HCT116 (cell line): ENCODE data around the gene CDK11B. TPM values are rescaled to one million over a fixed set of nuclear protein-coding genes. Genes with fewer than 3 reads are reported as not detected.

Experiments used
- ATAC-seq: fragments of 200-7000 bp; cut with Tn5 transposase; 2 replicates; pipeline ENCODE4 v1.9.1; 2020; ENCODE audit warnings: mild to moderate bottlenecking, moderate library complexity
- BruUV-seq: library from RNA; stranded (reverse); fragments of 400-500 nt; replicated peaks from 2 replicates; lab custom pipeline; 2021; lab: Mats Ljungman, UMichigan
- CTCF ChIA-PET: fragments of 300-600 bp; sonication (Branson Sonifier 250); formaldehyde crosslinking; loops from one replicate; lab custom pipeline; 2021; ENCODE audit warnings: antibody characterized with exemption; lab: Charles Lee
- POLR2A ChIA-PET: fragments of 300-600, 350-600 bp; sonication (Branson Sonifier 250); formaldehyde crosslinking; loops from one replicate; lab custom pipeline; 2021; ENCODE audit warnings: antibody characterized with exemption; lab: Charles Lee
- RAD21 ChIA-PET, 2 experiments: fragments of 300-600 bp; sonication (Branson Sonifier 250); formaldehyde crosslinking; loops; one replicate each; lab custom pipeline; 2023; ENCODE audit warnings: low total read pairs in 2 of 2; ENCODE audit not compliant: uncharacterized antibody in 2 of 2, unreplicated experiment in 2 of 2, low non-redundant PET in 1 of 2; lab: Charles Lee
- DNase-seq: peaks from one replicate; pipeline ENCODE4 v3.0.0-alpha.2; 2010; ENCODE audit warnings: low read depth, low spot score
- H2AFZ ChIP-seq: fragments of 200-600 bp; shearing (Covaris generic), sonication (generic); 2 replicates; pipeline ENCODE4 v1.6.1; 2017; ENCODE audit warnings: low read depth, mixed run types, mixed read lengths, antibody characterized with exemption, low read length; ENCODE audit not compliant: poor library complexity, severe bottlenecking
- H3K27ac ChIP-seq: 2 replicates; pipeline ENCODE4 v1.5.1; 2012; ENCODE audit warnings: low read depth, low read length
- H3K27me3 ChIP-seq: fragments of 200-600 bp; sonication (generic); 2 replicates; pipeline ENCODE4 v1.6.1; 2016; ENCODE audit warnings: mixed run types, low read length, mixed read lengths; ENCODE audit not compliant: insufficient read depth
- H3K36me3 ChIP-seq, 2 experiments: fragments of 200-500 bp in 1 of 2; fragments of 200-600 bp in 1 of 2; sonication (Bioruptor generic) in 1 of 2; sonication (generic) in 1 of 2; 2 replicates each; pipeline versions ENCODE4 v1.5.1 to v1.6.1; 2014 to 2016; ENCODE audit warnings: low read length in 2 of 2, inconsistent platforms in 1 of 2, mixed read lengths in 1 of 2, mixed run types in 1 of 2; ENCODE audit not compliant: insufficient read depth in 2 of 2, control insufficient read depth in 1 of 2
- H3K4me1 ChIP-seq, 2 experiments: fragments of 200-600 bp in 1 of 2; sonication (generic) in 1 of 2; 2 replicates each; pipeline versions ENCODE4 v1.5.1 to v1.6.1; 2012 to 2017; ENCODE audit warnings: low read length in 2 of 2, inconsistent platforms in 1 of 2, mild to moderate bottlenecking in 1 of 2, mixed read lengths in 1 of 2, mixed run types in 1 of 2, moderate library complexity in 1 of 2; ENCODE audit not compliant: insufficient read depth in 2 of 2, control insufficient read depth in 1 of 2
- H3K4me2 ChIP-seq: fragments of 200-600 bp; sonication (generic); 2 replicates; pipeline ENCODE4 v1.6.1; 2017; ENCODE audit warnings: mixed run types, low read length, mixed read lengths
- H3K4me3 ChIP-seq, 2 experiments: fragments of 200-600 bp in 1 of 2; sonication (generic) in 1 of 2; replicated peaks in 1 of 2; 2 replicates each; pipeline ENCODE4 v1.5.1; 2011 to 2016; ENCODE audit warnings: low read length in 2 of 2, control low read depth in 1 of 2, low read depth in 1 of 2, mild to moderate bottlenecking in 1 of 2, mixed read lengths in 1 of 2, mixed run types in 1 of 2
- H3K79me2 ChIP-seq: fragments of 200-600 bp; sonication (generic); 2 replicates; pipeline ENCODE4 v1.6.1; 2017; ENCODE audit warnings: mild to moderate bottlenecking, mixed run types, low read length, moderate library complexity, mixed read lengths; ENCODE audit not compliant: insufficient read depth
- H3K9ac ChIP-seq: fragments of 200-600 bp; sonication (generic); 2 replicates; pipeline ENCODE4 v1.6.1; 2016; ENCODE audit warnings: low read length, mixed read lengths
- H3K9me2 ChIP-seq: fragments of 200-600 bp; sonication (generic), shearing (Covaris generic); 2 replicates; pipeline ENCODE4 v1.6.1; 2017; ENCODE audit warnings: mixed run types, mild to moderate bottlenecking, moderate library complexity; ENCODE audit not compliant: insufficient read depth
- H3K9me3 ChIP-seq, 2 experiments: fragments of 200-500 bp in 1 of 2; fragments of 200-600 bp in 1 of 2; sonication (Bioruptor generic) in 1 of 2; sonication (generic) in 1 of 2; 2 replicates each; pipeline ENCODE4 v1.6.1; 2014 to 2017; ENCODE audit warnings: low read length in 2 of 2, mixed read lengths in 2 of 2, inconsistent platforms in 1 of 2, low read depth in 1 of 2, mild to moderate bottlenecking in 1 of 2, mixed run types in 1 of 2, moderate library complexity in 1 of 2; ENCODE audit not compliant: control insufficient read depth in 1 of 2, insufficient read depth in 1 of 2
- H4K20me1 ChIP-seq: fragments of 200-600 bp; sonication (generic), shearing (Covaris generic); 2 replicates; pipeline ENCODE4 v1.6.1; 2017; ENCODE audit warnings: mixed run types, mild to moderate bottlenecking, moderate library complexity; ENCODE audit not compliant: insufficient read depth
- CEBPB ChIP-seq: IDR thresholded peaks from 2 replicates; pipeline ENCODE4 v1.6.1; 2012; ENCODE audit warnings: low read depth
- EZH2 ChIP-seq: fragments of 200-600 bp; sonication (generic); IDR thresholded peaks from 2 replicates; pipeline ENCODE4 v1.6.1; 2017; ENCODE audit warnings: antibody characterized with exemption, mixed run types
- EZH2phosphoT487 ChIP-seq: fragments of 200-600 bp; IDR thresholded peaks from 2 replicates; pipeline ENCODE4 v1.6.1; 2018; ENCODE audit warnings: antibody characterized with exemption, borderline replicate concordance
- FOSL1 ChIP-seq: IDR thresholded peaks from 2 replicates; pipeline ENCODE4 v1.6.1; 2012; ENCODE audit warnings: low read depth
- POLR2A ChIP-seq: IDR thresholded peaks from 2 replicates; pipeline ENCODE4 v1.7.0; 2011; ENCODE audit warnings: borderline replicate concordance; ENCODE audit not compliant: insufficient read depth, insufficient read length; ENCODE audit errors: extremely low read depth
- SIN3A ChIP-seq: IDR thresholded peaks from 2 replicates; pipeline ENCODE4 v1.6.1; 2012; ENCODE audit warnings: low read depth
- TCF7L2 ChIP-seq: IDR thresholded peaks from 2 replicates; pipeline ENCODE4 v1.7.0; 2011; ENCODE audit warnings: borderline replicate concordance, inconsistent platforms; ENCODE audit not compliant: insufficient read depth, insufficient read length; ENCODE audit errors: extremely low read depth
- ZFX ChIP-seq: fragments of 450-650 bp; IDR thresholded peaks from 2 replicates; pipeline ENCODE4 v1.6.1; 2017
- intact Hi-C: fragments of 100-400 bp; cut with micrococcal nuclease; formaldehyde crosslinking; loops from 2 replicates; pipeline ENCODE4 v1.10.0; 2022
- total RNA-seq: library from RNA; stranded (reverse); gene quantifications from one replicate; pipeline ENCODE4 v1.2.1, GENCODE V29; 2021; ENCODE audit not compliant: unreplicated experiment
- TF ChIP-seq, protein P1 (sequence below): IDR thresholded peaks from 2 replicates; pipeline ENCODE4 v1.6.1; 2012
- TF ChIP-seq, protein P2 (sequence below), 3 experiments: fragments of 200-600 bp in 1 of 3; sonication (generic) in 1 of 3; IDR thresholded peaks in 2 of 3; conservative IDR thresholded peaks in 1 of 3; 2 replicates each; pipeline ENCODE4 v1.5.1; 2012 to 2017; ENCODE audit warnings: low read depth in 2 of 3, low read length in 2 of 3, antibody characterized with exemption in 1 of 3, borderline replicate concordance in 1 of 3, control low read depth in 1 of 3, mild to moderate bottlenecking in 1 of 3, mixed read lengths in 1 of 3, mixed run types in 1 of 3, moderate library complexity in 1 of 3; ENCODE audit not compliant: insufficient read depth in 1 of 3

The CDK11B gene
- total RNA-seq, 1 experiment from 2014 or later = 31.5 TPM

DNA sequence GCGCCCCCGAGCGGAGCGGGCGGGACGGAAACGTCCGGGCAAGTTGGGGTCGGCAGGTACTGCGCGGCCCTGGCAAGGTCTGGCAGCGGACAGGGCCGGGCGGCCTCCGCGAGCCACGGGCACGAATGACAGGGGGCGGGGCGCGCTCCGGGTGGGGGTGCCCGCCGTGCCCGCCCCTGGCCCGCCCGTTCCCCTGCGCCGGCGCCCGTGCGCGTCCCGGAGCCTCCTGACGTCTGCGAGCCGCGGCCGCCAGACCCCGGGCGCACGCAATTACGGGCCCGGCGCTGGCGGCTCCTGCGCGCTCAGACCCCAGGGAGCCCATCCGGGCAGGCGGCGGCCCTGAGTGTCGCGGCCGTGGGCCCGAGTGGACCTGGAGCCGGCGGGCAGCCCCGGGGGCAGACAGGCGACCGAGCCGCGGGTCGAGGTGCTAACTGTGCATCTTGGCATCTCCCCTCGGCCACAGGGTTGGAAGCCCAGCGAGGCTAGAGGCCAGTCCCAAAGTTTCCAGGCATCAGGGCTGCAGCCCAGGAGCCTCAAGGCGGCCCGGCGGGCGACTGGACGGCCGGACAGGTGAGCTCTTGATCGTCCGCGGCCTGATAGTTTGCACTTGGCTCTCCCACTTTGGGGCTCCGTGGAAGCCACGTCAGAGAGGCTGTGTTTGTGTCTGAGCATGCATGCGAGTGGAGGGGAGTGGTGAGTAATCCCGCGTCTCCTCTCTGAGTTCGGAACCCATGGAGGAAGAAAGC is 42.6 kb downstream of the CDK11B start:
- H3K27ac ChIP-seq = peak overlapping the region; percentile 100
- ChIA-PET RAD21 (interaction anchor here in 1 of 2 experiments (1.1 kb wide), 1 partner anchor 13 kb away, joined by 4 read pairs; no protein-coding TSS in a partner anchor), POLR2A (interaction anchor here (0.8 to 3.3 kb wide), 3 partner anchors 13 to 292 kb away, joined by 5 to 15 read pairs (median 6); no protein-coding TSS in a partner anchor), CTCF (no interaction called here)
- H3K4me1 ChIP-seq = peaks cover 11 to 29% of the 10 kb centered on the region in 2 experiments; a peak in 3 of 4 replicates
- no peaks in the 10 kb centered on the region for H3K27me3 ChIP-seq
- intact Hi-C loops = loop anchor here (10.0 kb wide), 1 partner anchor 271 kb away; the partner anchor contains the start of gene DVL1
- H3K4me2 ChIP-seq = peak overlapping the region; percentile 97
- H3K9me2 ChIP-seq = no peaks in the 10 kb centered on the region
- H3K9me3 ChIP-seq = no peaks in the 10 kb centered on the region
- peak overlapping the region; percentile 90 for H3K9ac ChIP-seq
- DNase-seq (no peak), ATAC-seq (peak; percentile 33)
- no peak overlapping the region for H2AFZ ChIP-seq
- no TSS peak for BruUV-seq
- H3K4me3 ChIP-seq = peak overlapping the region; percentile 85 to 86
- peaks cover 0 to 3% of the 10 kb centered on the region in 2 experiments; a peak in 1 of 4 replicates for H3K36me3 ChIP-seq
- H4K20me1 ChIP-seq = 0 out of 2 replicates have a peak, but pooled peaks cover 3% of the 10 kb centered on the region
- no peak for TF ChIP-seq EZH2
- peak; percentile 41; the same call in 1 of the 2 replicates for TF ChIP-seq ZFX
- peaks cover 9% of the 10 kb centered on the region; the same call in 1 of the 2 replicates for H3K79me2 ChIP-seq

DNA sequence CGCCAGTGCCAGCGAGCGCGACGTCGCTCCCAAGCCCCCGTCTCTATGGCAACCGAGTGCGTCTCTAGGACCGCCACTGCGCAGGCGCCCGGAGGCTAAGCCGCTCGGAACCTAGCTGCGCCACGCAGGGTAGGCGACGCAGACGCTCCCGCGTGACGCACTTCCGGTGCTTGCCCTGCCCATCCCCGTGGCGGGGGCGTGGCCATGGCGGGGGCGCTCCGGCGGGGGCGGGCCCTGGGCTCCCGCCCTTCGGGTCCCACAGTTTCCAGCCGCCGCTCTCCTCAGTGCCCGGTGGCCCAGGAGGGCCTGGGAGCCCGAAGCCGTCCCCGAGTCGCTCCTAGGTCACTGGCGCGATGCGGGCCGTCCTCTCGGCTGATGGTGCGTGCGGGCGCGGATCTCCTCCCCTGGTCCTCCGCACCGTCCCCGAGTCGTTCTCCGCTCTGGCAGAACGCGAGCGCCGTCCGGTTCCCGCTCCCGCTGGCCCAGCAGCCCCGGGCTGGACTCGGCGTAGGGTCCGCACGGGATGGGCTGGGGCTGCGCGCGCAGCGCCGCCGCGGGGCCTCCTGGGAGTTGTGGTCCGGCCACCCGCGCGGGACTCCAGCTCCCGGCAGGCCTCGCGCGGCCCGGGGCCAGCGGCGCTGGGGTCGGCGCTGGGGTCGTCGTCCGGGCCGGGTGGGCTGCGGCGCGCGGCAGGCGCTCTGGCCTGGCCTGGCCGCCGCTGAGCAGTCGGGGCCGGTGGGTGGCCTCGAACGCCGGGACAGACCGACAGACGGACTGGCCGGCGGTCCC is 43.4 kb downstream of the CDK11B start, which contains the start of gene MIB2:
Gene MIB2 (plus strand): TSS at position 245 of the 789 bp plus-strand sequence. CDS start 7,953 bp downstream, outside the sequence.
- no TSS peak for BruUV-seq
- peaks cover 0 to 3% of the 10 kb centered on the region in 2 experiments; a peak in 1 of 4 replicates for H3K36me3 ChIP-seq
- peaks cover 11 to 29% of the 10 kb centered on the region in 2 experiments; a peak in 3 of 4 replicates for H3K4me1 ChIP-seq
- DNase-seq (peak; percentile 95), ATAC-seq (peak; percentile 86)
- peak within 1 kb of the TSS; percentile 90 for H3K9ac ChIP-seq
- intact Hi-C loops = loop anchor here (10.0 kb wide), 1 partner anchor 271 kb away; the partner anchor contains the start of gene DVL1
- peaks cover 9% of the 10 kb centered on the region; the same call in 1 of the 2 replicates for H3K79me2 ChIP-seq
- 0 out of 2 replicates have a peak, but pooled peaks cover 3% of the 10 kb centered on the region for H4K20me1 ChIP-seq
- POLR2A ChIA-PET = interaction anchor here (0.8 to 3.3 kb wide), 5 partner anchors 11 to 293 kb away, joined by 3 to 15 read pairs (median 5); no protein-coding TSS in a partner anchor
- no peaks in the 10 kb centered on the region for H3K27me3 ChIP-seq
- peak within 1 kb of the TSS; percentile 97 for H3K4me2 ChIP-seq
- no peak within 1 kb of the TSS for H2AFZ ChIP-seq
- H3K9me3 ChIP-seq = no peaks in the 10 kb centered on the region
- CTCF ChIA-PET = interaction anchor here (1.0 kb wide), 1 partner anchor 13 kb away, joined by 6 read pairs; no protein-coding TSS in a partner anchor
- no peaks in the 10 kb centered on the region for H3K9me2 ChIP-seq
- H3K27ac ChIP-seq = peak within 1 kb of the TSS; percentile 100
- RAD21 ChIA-PET = interaction anchor here in 1 of 2 experiments (1.1 kb wide), 1 partner anchor 13 kb away, joined by 4 read pairs; no protein-coding TSS in a partner anchor
- H3K4me3 ChIP-seq = peak within 1 kb of the TSS; percentile 85 to 86
- no peak; the same call in 1 of the 2 replicates for TF ChIP-seq SIN3A
- TF ChIP-seq EZH2phosphoT487 = no peak
- TF ChIP-seq, protein P1, sequence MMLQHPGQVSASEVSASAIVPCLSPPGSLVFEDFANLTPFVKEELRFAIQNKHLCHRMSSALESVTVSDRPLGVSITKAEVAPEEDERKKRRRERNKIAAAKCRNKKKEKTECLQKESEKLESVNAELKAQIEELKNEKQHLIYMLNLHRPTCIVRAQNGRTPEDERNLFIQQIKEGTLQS = no peak
- TF ChIP-seq TCF7L2 = no peak
- TF ChIP-seq POLR2A = peak; percentile 66
- TF ChIP-seq, protein P2, sequence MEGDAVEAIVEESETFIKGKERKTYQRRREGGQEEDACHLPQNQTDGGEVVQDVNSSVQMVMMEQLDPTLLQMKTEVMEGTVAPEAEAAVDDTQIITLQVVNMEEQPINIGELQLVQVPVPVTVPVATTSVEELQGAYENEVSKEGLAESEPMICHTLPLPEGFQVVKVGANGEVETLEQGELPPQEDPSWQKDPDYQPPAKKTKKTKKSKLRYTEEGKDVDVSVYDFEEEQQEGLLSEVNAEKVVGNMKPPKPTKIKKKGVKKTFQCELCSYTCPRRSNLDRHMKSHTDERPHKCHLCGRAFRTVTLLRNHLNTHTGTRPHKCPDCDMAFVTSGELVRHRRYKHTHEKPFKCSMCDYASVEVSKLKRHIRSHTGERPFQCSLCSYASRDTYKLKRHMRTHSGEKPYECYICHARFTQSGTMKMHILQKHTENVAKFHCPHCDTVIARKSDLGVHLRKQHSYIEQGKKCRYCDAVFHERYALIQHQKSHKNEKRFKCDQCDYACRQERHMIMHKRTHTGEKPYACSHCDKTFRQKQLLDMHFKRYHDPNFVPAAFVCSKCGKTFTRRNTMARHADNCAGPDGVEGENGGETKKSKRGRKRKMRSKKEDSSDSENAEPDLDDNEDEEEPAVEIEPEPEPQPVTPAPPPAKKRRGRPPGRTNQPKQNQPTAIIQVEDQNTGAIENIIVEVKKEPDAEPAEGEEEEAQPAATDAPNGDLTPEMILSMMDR (IDR thresholded peaks at IDR 0.05 in 2 of 3, conservative IDR thresholded peaks at IDR 0.05 in 1 of 3; ENCODE audit: borderline replicate concordance in 1 of 3, insufficient read depth in 1 of 3, low read depth in 2 of 3, low read length in 2 of 3) = no peak
- TF ChIP-seq CEBPB = no peak
- no peak for TF ChIP-seq FOSL1
